ENCODE measurements around the gene TUT4. TPM values are rescaled to one million over a fixed set of nuclear protein-coding genes. Genes with fewer than 3 reads are reported as not detected.

The TUT4 gene
- total RNA-seq, 4 donors from 2014 or later: 22.1 to 212 (median 50.0) TPM

DNA sequence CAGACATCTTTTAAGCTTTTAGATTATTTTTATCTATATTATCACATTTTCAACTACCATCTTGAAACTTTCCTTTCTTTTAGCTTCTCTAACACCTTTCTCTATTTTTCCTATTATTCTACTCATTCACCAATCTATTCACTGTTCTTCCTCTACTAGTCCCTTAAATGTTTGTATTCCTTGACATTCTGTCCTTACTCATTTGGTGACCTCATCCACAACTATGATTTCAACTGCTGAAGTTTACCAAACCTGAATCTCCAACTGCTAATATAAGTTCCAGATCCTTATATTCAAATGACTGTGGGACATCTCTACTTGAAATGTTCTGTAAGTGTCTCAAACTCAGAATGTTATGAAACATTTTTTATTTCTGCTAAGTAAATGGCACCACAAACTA lies 49.2 kb downstream of the TUT4 start:
- no peaks in the 10 kb centered on the region for H3K36me3 ChIP-seq
- no peaks in the 10 kb centered on the region for H3K9me3 ChIP-seq
- no peaks in the 10 kb centered on the region for H3K27me3 ChIP-seq
- H3K4me3 ChIP-seq: no peak overlapping the region
- no peaks in the 10 kb centered on the region for H3K4me1 ChIP-seq
- H3K27ac ChIP-seq: no peak overlapping the region
- no peak for TF ChIP-seq POLR2A (IDR thresholded peaks at IDR 0.05)
- TF ChIP-seq, protein P1, sequence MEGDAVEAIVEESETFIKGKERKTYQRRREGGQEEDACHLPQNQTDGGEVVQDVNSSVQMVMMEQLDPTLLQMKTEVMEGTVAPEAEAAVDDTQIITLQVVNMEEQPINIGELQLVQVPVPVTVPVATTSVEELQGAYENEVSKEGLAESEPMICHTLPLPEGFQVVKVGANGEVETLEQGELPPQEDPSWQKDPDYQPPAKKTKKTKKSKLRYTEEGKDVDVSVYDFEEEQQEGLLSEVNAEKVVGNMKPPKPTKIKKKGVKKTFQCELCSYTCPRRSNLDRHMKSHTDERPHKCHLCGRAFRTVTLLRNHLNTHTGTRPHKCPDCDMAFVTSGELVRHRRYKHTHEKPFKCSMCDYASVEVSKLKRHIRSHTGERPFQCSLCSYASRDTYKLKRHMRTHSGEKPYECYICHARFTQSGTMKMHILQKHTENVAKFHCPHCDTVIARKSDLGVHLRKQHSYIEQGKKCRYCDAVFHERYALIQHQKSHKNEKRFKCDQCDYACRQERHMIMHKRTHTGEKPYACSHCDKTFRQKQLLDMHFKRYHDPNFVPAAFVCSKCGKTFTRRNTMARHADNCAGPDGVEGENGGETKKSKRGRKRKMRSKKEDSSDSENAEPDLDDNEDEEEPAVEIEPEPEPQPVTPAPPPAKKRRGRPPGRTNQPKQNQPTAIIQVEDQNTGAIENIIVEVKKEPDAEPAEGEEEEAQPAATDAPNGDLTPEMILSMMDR (IDR thresholded peaks at IDR 0.05): no peak
- no peak for DNase-seq

DNA sequence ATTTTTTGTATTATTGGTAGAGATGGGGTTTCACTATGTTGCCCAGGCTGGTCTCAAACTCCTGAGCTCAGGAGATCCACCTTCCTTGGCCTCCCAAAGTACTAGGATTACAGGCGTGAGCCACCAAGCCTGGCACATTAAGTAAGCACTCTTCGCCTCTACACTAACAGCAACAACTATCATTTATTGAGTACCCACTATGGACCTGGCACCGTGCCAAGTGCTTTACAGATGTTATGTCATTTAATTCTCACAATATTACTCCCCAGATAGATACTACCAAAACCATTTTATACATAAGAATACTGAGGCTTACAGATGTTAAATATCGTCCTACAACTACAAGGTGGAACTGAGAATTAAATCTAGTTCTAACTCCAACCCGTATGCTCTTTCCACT lies 50.1 kb downstream of the TUT4 start:
- Histone ChIP-seq H3K9me3 (no peaks in the 10 kb centered on the region), H3K36me3 (no peaks in the 10 kb centered on the region), H3K4me1 (no peaks in the 10 kb centered on the region), H3K27ac (no peak overlapping the region), H3K27me3 (no peaks in the 10 kb centered on the region), H3K4me3 (no peak overlapping the region)
- TF ChIP-seq, protein P1 (IDR thresholded peaks at IDR 0.05): no peak
- TF ChIP-seq POLR2A (IDR thresholded peaks at IDR 0.05): no peak
- DNase-seq: no peak

DNA sequence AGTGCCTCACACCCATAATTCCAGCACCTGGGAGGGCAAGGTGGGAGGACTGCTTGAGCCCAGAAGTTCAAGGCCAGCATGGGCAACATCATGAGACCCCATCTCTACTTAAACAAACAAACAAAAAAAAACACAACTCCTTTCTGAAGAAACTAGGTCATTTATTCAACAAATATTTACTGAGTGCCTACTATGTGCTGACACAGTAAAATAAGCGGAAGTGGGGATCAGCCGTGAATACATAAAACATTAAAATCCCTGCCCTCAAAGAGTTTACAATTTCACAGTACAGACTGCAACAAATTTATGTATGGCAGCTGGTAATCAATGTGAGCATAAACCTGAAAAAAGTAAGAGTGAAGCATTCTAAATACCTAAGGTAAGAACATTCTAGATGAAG lies 65.3 kb downstream of the TUT4 start:
- no peaks in the 10 kb centered on the region for H3K4me1 ChIP-seq
- H3K27ac ChIP-seq: no peak overlapping the region
- H3K4me3 ChIP-seq: no peak overlapping the region
- H3K27me3 ChIP-seq: no peaks in the 10 kb centered on the region
- peaks cover 0 to 7% (median 0%) of the 10 kb centered on the region in 3 donors for H3K36me3 ChIP-seq
- no peaks in the 10 kb centered on the region for H3K9me3 ChIP-seq
- no peak for DNase-seq
- TF ChIP-seq POLR2A (IDR thresholded peaks at IDR 0.05): no peak
- TF ChIP-seq, protein P1 (IDR thresholded peaks at IDR 0.05): no peak

DNA sequence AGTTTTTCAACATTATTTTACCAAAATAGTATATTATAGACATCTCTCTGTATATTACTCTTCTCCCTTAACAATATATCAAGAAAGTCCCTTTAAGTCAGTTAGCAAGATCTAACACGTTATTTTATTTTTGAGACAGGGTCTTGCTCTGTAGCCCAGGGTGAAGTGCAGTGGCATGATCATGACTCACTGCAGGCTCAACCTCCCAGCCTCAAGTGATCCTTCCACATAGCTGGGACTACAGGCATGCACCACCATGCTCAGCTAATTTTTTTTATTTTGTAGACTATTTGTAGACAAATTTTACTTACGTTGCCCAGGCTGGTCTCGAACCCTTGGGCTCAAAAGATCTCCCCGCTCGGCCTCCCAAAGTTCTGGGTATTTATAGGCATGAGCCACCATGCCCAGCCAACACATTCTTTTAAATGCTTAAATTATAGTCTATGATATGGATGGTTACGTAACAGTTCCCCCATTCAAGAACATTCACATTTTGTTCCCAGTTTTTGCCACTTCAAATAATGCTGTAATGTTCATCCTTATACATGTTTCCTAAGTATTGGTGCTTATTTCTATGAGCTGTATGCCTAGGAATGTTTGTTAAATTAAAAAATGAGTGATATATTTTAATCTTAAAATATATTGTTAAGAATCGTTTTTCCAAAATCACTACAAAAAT lies 70.4 kb downstream of the TUT4 start:
- Histone ChIP-seq H3K36me3 (peaks cover 0 to 8% (median 2%) of the 10 kb centered on the region in 3 donors), H3K4me3 (no peak overlapping the region), H3K27me3 (no peaks in the 10 kb centered on the region), H3K27ac (no peak overlapping the region), H3K4me1 (no peaks in the 10 kb centered on the region), H3K9me3 (no peaks in the 10 kb centered on the region)
- no peak for DNase-seq
- TF ChIP-seq, protein P1 (IDR thresholded peaks at IDR 0.05): no peak
- no peak for TF ChIP-seq POLR2A (IDR thresholded peaks at IDR 0.05)

DNA sequence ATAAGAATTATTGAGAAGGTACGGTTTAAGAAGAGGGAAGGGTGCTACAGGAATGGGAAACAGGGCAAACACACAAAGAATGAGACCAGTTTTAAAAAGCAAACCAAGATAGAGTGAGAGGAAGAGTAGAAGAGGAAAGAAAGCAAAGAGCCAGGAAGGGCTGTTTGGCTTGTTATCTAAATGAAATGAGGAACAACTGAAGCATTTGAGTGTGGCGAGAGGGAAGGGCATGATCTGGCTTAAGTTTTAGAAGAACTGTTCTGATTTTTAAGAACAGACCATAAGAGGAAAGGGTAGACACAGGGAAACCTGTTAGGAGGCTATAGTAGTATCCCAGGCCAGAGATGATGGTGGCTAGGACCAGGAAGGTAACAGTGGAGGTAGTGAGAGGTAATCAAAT lies 73.8 kb downstream of the TUT4 start:
- Histone ChIP-seq H3K27me3 (no peaks in the 10 kb centered on the region), H3K4me3 (no peak overlapping the region), H3K27ac (no peak overlapping the region), H3K4me1 (no peaks in the 10 kb centered on the region), H3K36me3 (peaks cover 0 to 16% (median 2%) of the 10 kb centered on the region in 3 donors), H3K9me3 (no peaks in the 10 kb centered on the region)
- DNase-seq: no peak
- TF ChIP-seq, protein P1 (IDR thresholded peaks at IDR 0.05): no peak
- no peak for TF ChIP-seq POLR2A (IDR thresholded peaks at IDR 0.05)

Data from Peyer's patch (tissue), 4 donors.